Tibial artery (tissue), 4 donors: Measurements from ENCODE around the gene ZBTB22.

Experiments used
- DNase-seq, 2 donors: peaks; one replicate each; pipeline ENCODE4 v3.0.0-alpha.2; 2019
- H3K27ac ChIP-seq, 2 donors: fragments of 200-600 bp; sonication (generic) in 1 of 2; 1 replicate in 1 of 2; 2 replicates in 1 of 2; pipeline ENCODE4 v1.5.1; 2018 to 2019; ENCODE audit warnings: mild to moderate bottlenecking in 1 of 2
- H3K27me3 ChIP-seq, 2 donors: fragments of 200-600 bp; sonication (generic) in 1 of 2; one replicate each; pipeline versions ENCODE4 v1.5.1 to v1.6.0; 2016 to 2019
- H3K36me3 ChIP-seq, 3 donors: fragments of 200-600 bp; sonication (generic) in 2 of 3; one replicate each; pipeline ENCODE4 v1.5.1; 2016 to 2019; ENCODE audit warnings: mild to moderate bottlenecking in 2 of 3
- H3K4me1 ChIP-seq, 4 donors: fragments of 200-600 bp; sonication (generic) in 2 of 4; 1 replicate in 3 of 4; 2 replicates in 1 of 4; pipeline ENCODE4 v1.5.1; 2016 to 2019
- H3K4me3 ChIP-seq, 2 donors: fragments of 200-600 bp; sonication (generic) in 1 of 2; 1 replicate in 1 of 2; 2 replicates in 1 of 2; pipeline ENCODE4 v1.5.1; 2018 to 2019; ENCODE audit warnings: mild to moderate bottlenecking in 2 of 2
- H3K9me3 ChIP-seq, 3 donors: fragments of 200-600 bp; sonication (generic) in 1 of 3; one replicate each; pipeline ENCODE4 v1.5.1; 2016 to 2019
- CTCF ChIP-seq, 2 experiments: fragments of 200-600 bp in 1 of 2; fragments of 450-650 bp in 1 of 2; IDR thresholded peaks; one replicate each; pipeline ENCODE4 v1.5.1; 2017 to 2019; ENCODE audit warnings: antibody characterized with exemption in 2 of 2, mild to moderate bottlenecking in 1 of 2, moderate library complexity in 1 of 2
- intact Hi-C: fragments of 100-400 bp; cut with DNase I; formaldehyde crosslinking; loops from one replicate; pipeline ENCODE4 v1.15.0; 2023; ENCODE audit warnings: low total_unique reads

The ZBTB22 gene

GRCh38 chr6:33296797-33297405 lies 20.6 kb downstream of the ZBTB22 start:
- H3K9me3 ChIP-seq: no peaks in the 10 kb centered on the region
- H3K27me3 ChIP-seq: no peaks in the 10 kb centered on the region
- peaks cover 0 to 42% (median 24%) of the 10 kb centered on the region in 4 donors for H3K4me1 ChIP-seq
- TF ChIP-seq CTCF (IDR thresholded peaks at IDR 0.05): no peak
- DNase-seq: no peak
- intact Hi-C loops: loop anchor here (10.0 kb wide), 1 partner anchor 118 kb away; the partner anchor contains the start of genes CUTA and PHF1
- H3K36me3 ChIP-seq: peaks cover 11 to 51% (median 40%) of the 10 kb centered on the region in 3 donors
- H3K27ac ChIP-seq: peak overlapping the region; percentile 94 to 97
- H3K4me3 ChIP-seq: peak overlapping the region; percentile 76 to 79

- TF ChIP-seq CTCF (IDR thresholded peaks at IDR 0.05): no peak
- Histone ChIP-seq H3K4me3 (no peak overlapping the region), H3K4me1 (peaks cover 0 to 33% (median 19%) of the 10 kb centered on the region in 4 donors), H3K36me3 (peaks cover 15 to 60% (median 47%) of the 10 kb centered on the region in 3 donors), H3K27me3 (no peaks in the 10 kb centered on the region), H3K27ac (no peak overlapping the region), H3K9me3 (no peaks in the 10 kb centered on the region)
- intact Hi-C loops: loop anchor here (10.0 kb wide), 1 partner anchor 119 kb away; the partner anchor contains the start of genes CUTA and PHF1
- DNase-seq: no peak
Measured at GRCh38 chr6:33295621-33296369, 21.7 kb downstream of the ZBTB22 start.

GRCh38 chr6:33294086-33294823 lies 23.3 kb downstream of the ZBTB22 start:
- Histone ChIP-seq H3K4me1 (peaks cover 0 to 35% (median 24%) of the 10 kb centered on the region in 4 donors), H3K9me3 (no peaks in the 10 kb centered on the region), H3K36me3 (peaks cover 15 to 60% (median 50%) of the 10 kb centered on the region in 3 donors), H3K27ac (no peak overlapping the region), H3K27me3 (no peaks in the 10 kb centered on the region), H3K4me3 (no peak overlapping the region)
- DNase-seq: no peak
- intact Hi-C loops: loop anchor here (10.0 kb wide), 1 partner anchor 121 kb away; the partner anchor contains the start of genes CUTA and PHF1
- no peak for TF ChIP-seq CTCF (IDR thresholded peaks at IDR 0.05)

GRCh38 chr6:33292996-33293682 lies 24.4 kb downstream of the ZBTB22 start:
- Histone ChIP-seq H3K36me3 (peaks cover 15 to 60% (median 50%) of the 10 kb centered on the region in 3 donors), H3K27ac (no peak overlapping the region), H3K9me3 (no peaks in the 10 kb centered on the region), H3K4me3 (no peak overlapping the region), H3K27me3 (no peaks in the 10 kb centered on the region), H3K4me1 (peaks cover 4 to 41% (median 29%) of the 10 kb centered on the region in 4 donors)
- TF ChIP-seq CTCF (IDR thresholded peaks at IDR 0.05): no peak
- no peak for DNase-seq
- intact Hi-C loops: loop anchor here (10.0 kb wide), 1 partner anchor 122 kb away; the partner anchor contains the start of genes CUTA and PHF1

GRCh38 chr6:33290459-33290858 lies 27.1 kb downstream of the ZBTB22 start:
- no peaks in the 10 kb centered on the region for H3K27me3 ChIP-seq
- peak overlapping the region; percentile 73 to 79 for H3K4me3 ChIP-seq
- DNase-seq: no peak
- H3K4me1 ChIP-seq: peaks cover 4 to 25% (median 22%) of the 10 kb centered on the region in 4 donors
- no peak for TF ChIP-seq CTCF (IDR thresholded peaks at IDR 0.05)
- intact Hi-C loops: loop anchor here (10.0 kb wide), 1 partner anchor 124 kb away; the partner anchor contains the start of genes CUTA and PHF1
- no peaks in the 10 kb centered on the region for H3K9me3 ChIP-seq
- peaks cover 34 to 67% (median 56%) of the 10 kb centered on the region in 3 donors for H3K36me3 ChIP-seq
- peak overlapping the region in 1 of 2 donors; percentile 81 for H3K27ac ChIP-seq
